Stomach (tissue), 4 donors: ENCODE data around the gene TBC1D13.

Experiments
- CTCF ChIP-seq, 7 experiments: fragments of 450-650 bp in 4 of 7; fragments of 200-600 bp in 3 of 7; sonication (generic) in 3 of 7; IDR thresholded peaks; one replicate each; pipeline ENCODE4 v1.5.1; 2016 to 2019; ENCODE audit warnings: antibody characterized with exemption in 7 of 7, control low read depth in 2 of 7, mild to moderate bottlenecking in 1 of 7
- POLR2AphosphoS5 ChIP-seq, 3 donors: sonication (generic); formaldehyde crosslinking; IDR thresholded peaks; one replicate each; pipeline ENCODE4 v1.6.1; 2016; ENCODE audit warnings: antibody characterized with exemption in 3 of 3

- TF ChIP-seq CTCF (IDR thresholded peaks at IDR 0.05) (no peak), POLR2AphosphoS5 (IDR thresholded peaks at IDR 0.05) (peak; percentile 75 to 92 (median 76))
Measured at GRCh38 chr9:128771745-128772519, 15.1 kb upstream of the TBC1D13 start, which contains the start of gene ZER1.
